Stimulated activated CD4-positive, alpha-beta T cell treated with anti-CD3 and anti-CD28 coated beads, Interleukin-4, amount 100 ng/mL, for 24 hours (primary cell): ENCODE data around the gene TTC8.
"Not testable (repeated sequence)": the region's sequence is repeated elsewhere in the genome, so short reads cannot be mapped to it uniquely, and the experiment has no call there.

Source experiments
- DNase-seq: peaks from one replicate; pipeline ENCODE4 v3.0.0-alpha.2; 2020

Gene TTC8

DNA sequence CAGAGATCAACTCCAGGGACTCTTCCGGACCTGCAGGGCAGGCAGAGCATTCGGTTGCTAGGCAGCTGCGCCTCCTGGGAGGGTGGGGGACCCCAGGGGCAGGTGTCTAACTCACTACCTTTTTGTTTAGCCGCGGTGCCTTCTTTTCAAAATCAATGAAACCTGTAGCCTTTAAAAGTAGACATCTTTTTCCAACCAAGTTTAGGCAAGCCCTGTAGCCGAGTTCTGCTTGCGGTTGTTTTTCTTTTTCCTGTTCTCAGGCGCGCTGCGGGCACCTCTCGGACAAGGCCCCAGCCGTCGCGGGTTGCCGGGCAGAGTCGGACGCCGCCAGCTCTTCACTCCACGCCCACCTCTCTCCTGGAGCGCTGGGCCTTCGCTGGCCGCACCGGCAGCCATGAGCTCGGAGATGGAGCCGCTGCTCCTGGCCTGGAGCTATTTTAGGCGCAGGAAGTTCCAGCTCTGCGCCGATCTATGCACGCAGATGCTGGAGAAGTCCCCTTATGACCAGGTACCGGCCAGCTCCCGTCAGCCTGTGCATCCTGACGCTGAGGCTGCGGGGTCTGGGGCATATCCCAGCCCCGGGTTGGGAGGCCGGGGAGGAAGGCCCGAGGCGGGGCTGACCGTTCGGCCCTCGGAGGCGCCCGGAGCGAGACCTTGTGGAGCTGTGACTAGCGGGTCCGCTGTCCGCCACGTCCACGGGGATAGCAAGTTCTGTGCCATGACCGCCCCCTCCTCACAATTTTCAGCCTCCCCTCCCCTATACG is at the start of gene TTC8:
Gene TTC8 (plus strand): TSS at position 338 of the 764 bp plus-strand sequence. CDS start 57 bp downstream, at position 395.
- peak; percentile 84 for DNase-seq

DNA sequence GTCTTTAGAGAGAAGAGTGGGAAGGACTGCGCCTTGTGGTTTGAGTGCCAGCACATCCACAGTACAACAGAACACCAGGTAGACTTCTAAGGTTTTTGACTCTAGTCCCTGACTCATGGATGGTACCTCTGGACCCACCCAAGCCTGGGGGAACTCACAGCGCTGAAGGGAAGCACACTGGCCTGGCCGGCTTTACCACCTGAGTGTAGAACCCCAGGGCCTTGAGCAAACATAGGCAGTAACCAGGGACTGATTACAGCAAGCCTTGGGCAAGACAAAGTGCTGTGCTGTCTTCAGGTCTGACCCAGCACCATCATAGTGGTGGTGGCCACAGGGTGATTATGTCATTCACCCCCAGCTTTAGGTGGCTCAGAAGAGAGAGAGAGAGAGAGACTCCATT is 48.9 kb upstream of the TTC8 start:
- DNase-seq = no peak

DNA sequence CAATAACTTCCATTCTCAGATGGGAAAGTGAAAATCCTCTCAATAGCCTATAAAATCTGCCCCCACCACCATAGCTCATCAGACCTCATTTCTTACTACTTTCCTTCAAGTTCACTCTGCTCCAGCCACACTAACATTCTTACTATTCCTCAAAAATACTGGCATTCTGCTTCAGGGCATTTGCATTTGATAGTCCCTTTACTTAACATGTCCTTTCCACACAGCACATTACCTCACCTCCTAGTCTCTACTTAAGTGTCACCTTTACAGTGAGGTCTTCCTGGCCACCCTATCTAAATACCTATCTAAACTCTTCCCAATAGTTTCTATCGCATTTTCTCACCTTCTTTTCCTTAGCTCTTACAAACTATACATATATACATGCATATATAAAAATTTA is 38.5 kb upstream of the TTC8 start:
- DNase-seq = no peak

DNA sequence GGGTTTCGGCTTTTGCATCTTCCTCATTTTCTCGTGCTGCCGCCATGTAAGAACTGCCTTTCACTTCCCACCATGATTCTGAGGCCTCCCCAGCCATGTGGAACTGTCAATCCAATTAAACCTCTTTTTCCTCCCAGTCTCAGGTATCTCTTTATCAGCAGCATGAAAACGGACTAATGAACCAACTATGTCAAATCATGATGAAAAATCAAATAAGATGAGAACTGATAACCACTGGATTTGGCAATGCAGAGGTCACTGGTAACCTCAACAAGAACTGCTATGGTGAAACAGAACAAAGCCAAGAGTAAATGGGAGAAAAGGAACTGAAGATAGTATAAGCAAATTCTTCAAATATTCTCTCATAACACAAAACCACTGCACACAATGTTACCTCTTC is 37.7 kb upstream of the TTC8 start:
- no peak for DNase-seq

DNA sequence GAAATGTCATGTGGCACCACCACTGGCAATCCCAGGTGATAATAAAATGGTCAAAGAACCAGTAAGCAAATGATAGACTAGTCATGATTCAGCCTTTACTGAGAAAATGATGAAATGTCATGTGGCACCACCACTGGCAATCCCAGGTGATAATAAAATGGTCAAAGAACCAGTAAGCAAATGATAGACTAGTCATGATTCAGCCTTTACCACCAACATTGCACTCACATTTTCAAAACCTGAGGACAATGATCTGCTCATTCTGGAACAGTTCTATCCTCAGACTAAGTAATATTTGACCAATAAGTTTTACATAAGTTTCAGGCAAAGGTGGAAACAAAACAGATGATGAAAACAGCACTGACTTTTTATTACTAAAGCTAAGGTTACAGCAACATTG is 34.9 kb upstream of the TTC8 start:
- not testable (repeated sequence) for DNase-seq

DNA sequence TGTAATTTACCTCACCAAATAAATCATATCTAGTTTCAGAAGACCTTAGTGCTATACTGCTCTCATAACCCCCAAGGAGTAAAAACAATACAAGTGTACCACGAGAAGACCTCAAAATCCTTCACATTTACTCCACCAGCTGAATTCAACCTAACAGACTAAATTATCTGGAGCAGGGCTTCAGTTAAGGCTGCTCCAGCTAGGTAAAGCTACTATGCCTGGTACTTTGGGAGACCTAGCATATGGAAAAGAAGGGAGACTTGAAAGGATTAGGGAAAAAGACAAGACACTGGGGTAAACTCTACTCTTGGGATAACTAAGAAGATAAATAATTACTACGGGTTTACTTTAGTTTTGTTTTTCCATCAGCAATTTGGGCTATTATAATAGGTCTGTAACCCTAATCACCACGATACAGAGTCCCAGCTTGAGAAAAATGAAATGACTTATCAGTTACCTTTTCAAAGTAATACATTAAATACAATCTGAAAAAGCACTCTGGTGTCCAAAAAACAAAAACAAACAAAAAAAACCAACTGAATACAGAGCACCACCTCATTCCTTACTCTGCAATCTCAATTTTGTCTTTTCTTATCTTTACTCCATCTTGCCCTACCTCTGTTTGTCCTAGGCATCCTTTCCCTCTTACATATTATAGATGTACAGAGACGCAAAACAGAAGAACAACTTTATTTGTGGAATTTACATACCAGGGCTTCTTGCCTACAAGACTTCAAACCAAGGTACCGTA is 33.8 kb upstream of the TTC8 start:
- no peak for DNase-seq

DNA sequence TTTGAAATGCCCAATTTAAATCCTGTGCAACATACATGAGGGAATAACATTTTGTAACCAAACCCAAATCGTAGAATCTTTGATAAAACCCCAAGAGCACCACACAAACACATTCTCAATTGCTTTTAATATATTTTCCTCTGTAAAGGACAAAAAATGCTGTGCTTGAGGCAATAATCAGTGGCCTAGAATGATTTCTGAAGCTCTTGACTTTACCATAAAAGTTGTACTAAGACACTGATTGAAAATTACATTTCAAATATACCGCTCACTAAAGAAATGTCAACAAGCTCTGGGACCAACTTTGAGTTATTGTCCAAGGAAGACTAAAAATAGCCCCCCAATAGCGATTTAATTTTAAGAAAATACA is 33.2 kb upstream of the TTC8 start:
- no peak for DNase-seq

DNA sequence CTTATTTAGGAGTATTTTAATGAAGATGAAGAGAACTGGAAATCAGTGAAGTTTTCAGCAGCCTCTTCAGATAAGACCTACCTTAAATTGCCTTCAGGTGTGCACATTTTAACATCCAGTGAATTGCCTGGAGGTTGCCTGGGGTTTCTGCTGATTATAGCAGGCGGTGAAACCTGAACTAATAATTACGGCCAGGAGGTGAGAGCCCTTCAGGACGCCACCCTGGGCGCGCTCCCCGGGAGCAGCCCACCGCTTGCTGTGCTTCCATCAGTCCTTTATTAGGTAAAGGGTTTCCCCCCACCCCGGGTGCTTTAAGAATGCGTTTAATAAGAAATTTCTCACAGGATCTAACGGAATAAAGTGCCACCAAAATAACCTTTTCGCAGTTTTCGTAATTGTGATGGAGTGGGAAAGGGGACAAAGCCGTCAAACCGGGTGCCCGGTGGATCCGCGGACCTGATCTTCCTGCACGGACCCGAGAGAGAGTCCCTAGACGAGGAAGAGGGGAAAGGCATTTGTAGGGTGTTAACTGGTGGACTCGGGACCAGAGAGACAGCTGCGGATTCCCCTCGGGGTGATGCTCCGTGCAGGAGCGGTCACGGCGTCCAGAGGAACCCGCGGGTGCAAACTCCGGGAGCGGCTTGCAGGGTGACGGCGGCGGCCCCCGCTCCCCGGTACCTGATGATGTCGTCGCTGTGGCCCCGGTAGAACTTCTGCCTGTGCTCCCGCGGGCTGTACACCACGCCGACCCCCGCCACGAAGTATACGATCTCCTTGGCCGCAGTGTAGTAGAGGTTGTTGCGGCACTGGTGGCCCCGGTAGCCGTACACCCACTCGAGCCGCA is 32.6 kb upstream of the TTC8 start:
- DNase-seq = peak; percentile 25

DNA sequence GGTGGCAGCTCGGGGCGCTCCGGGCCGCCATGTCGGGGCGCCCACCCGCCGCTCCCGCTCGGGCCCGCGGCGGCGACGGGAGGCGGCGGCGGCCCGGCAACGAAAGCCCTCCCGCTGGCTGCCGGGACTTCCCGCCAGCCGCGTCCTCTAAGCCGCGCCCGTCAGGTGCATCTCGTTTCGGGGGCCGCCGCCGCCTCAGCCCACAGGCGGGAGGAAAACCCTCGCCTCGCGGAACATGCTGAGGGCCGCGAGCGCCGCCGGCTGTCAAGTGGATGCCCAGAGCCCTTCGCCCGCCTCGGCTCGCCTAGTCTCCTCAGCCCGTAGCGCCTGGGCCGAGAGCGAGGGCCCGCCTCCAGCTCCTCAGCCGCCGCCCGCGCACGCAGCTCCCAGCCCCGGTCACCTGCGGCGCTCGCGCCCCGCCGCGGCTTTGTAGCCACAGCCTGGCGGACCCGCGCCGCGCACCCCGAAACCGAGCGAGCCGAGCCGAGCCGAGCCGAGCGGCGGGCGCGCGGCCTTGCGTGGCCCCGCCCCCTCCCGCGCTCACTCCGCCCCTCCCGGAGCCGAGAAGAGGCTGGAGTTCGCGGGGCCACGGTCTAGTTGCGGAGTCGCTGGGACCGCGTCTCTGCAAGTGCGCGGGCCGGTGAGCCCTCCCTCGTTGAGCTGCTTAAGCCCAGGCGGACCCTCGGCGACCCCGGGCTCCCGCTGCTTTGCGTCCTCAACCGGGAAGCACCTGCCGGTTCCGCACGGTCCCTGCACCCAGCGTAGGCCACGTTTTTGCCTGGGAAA is 31.8 kb upstream of the TTC8 start, which contains the start of gene EML5:
Gene EML5 (minus strand): TSS at position 481 of the 786 bp plus-strand sequence. CDS start 450 bp downstream, at position 31.
- DNase-seq = peak; percentile 81

DNA sequence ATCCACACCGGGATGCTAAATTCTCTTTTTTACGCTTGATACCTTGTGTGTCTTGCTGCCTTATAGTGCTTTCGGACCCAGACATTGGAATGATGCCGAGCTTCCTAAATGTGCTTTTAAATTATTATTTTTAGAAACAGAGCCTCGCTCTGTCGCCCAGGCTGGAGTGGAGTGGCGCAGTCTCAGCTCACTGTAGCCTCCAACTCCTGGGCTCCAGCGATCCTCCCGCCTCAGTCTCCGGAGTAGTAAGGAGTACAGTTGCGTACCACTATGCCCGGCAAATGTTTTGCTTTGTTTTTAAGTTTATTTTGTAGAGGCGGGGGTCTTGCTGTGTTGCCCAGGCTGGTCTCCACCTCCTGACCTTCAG is 31.2 kb upstream of the TTC8 start:
- no peak for DNase-seq

DNA sequence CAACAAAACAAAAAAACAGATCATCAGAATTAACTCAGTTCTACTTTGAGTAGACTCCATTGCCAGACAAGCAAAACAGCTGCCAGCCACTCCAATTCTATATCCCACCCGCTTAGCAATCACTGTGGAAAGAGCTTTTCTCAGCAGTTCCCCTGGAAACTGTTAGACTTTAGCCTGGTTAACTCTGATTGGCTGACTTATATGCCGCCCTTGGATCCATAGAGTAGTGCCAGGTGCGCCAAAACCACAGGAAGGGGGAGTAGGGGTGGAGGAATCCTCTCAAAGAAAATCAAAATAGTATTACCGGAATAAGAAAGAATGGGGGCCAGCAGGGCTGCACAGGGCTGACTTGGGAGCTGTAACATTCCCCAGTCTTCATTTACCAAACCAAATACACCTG is 26.3 kb upstream of the TTC8 start:
- DNase-seq = no peak

DNA sequence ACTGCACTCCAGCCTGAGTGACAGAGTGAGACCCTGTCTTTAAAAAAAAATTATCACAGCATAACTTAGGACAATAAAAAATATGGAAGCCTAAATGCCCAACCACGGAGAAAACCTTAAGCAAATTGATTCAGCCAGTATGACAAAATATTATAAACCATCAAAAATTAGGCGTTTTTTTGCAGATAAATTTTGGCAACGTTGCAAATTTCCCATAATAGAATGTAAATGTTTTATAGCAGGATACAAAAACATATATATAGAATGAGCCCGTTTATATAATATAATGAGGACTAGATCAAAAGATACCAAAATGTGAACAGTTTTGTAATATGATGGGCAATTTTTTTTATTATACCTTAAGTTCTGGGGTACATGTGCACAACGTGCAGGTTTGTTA is 24.9 kb upstream of the TTC8 start:
- DNase-seq = no peak

DNA sequence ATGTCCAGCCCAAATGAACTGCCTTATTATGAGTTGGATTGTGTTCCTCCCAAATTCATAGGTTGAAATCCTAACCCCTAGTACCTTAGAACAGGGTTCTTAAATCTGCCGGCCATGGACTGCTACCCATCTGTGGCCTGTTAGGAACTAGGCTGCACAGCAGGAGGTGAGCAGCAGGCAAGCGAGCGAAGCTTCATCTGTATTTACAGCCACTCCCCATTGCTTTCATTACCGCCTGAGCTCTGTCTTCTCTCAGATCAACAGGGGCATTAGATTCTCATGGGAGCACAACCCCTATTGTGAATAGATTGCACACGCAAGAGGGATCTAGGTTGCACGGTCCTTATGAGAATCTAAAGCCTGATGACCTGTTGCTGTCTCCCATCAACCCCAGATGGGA is 21.9 kb upstream of the TTC8 start:
- DNase-seq = no peak

DNA sequence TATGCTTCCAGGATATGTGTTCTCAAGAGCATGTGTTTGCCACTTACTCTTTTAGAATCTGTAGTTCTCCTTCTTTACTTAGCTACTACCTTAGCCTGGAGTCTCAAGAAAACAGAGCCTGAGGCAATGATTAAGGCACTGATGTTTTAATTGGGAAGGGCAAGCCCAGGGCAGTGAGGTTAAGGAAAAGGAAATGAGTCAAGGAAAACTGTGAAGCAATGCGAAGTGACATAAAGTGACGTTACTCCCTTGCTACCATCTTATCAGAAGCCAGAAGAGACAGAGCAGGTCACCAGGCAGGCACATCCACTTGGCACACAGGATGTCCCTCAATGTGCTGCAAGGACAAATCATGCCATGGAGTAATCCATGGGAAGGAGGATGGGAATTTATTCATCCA is 20.4 kb upstream of the TTC8 start:
- DNase-seq = no peak

DNA sequence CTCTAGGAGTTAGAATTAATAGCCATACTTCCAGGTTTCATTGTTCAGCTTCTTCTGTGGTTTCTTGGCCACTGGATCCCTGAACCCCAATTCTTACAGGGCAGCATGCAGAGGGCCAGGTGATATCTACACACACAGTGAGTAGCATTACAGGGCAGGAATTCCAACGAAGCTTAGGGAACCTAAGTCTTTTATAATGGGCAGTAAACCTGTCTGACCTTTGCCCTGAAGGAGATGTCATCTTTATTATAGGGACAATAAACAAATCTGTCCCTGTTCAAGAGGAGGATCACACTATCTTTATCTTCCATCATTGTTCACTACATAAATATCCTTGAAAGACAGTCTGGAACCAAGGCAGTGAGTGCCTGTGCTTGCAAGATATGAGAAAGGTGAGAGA is 20.0 kb upstream of the TTC8 start:
- no peak for DNase-seq

DNA sequence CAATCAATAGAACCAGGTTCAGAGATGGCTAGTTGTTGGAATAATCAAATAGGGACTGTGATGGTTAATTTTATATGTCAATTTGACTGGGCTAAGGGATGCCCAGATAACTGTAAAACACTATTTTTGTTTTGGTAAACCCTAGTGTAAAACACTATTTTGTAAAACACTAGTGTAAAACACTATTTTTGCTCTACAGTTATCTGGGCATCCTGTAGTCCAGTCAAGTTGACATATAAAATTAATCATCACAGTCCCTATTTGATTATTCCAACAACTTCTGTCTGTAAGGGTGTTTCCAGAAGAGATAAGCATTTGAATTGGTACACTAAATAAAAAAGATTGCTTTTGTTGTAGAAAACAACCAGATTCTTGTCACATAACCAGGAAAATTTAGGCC is 16.1 kb upstream of the TTC8 start:
- no peak for DNase-seq

DNA sequence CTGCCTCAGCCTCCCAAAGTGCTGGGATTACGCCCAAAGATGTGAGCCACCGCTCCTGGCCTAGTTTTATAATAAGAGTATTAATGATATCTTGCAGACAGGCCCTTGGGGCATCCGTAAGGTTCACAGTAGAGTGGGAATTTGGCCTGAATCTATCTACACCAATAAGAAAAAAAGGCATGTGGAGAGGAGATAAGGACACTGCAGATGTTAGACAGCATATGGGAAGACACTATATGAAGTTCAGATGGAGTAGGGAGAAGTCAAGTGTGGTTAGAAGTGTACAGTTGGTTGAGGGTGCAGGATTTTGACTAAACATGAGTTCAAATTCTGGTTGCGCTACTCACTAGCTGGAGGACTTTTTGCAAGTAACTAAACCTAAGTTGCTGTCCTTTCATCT is 8.5 kb upstream of the TTC8 start:
- no peak for DNase-seq

DNA sequence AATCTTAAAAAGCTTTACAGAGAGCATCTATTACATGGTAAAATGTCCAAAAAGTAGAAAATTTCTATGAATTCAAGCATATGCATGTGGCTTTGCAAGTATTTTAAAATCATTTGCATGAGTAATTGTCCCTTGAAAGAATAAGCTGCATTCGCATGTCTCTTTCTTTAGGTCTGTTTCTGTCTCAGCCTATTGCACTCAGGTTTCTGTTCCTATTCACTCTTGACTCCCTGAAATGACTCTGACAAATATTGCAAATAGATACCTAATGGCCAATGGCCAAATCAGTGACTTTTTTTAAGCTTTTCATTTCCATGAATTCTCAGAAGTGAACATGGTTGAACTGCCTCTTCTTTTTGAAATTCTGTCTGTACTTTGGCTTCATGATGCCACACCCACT is 6.4 kb upstream of the TTC8 start:
- no peak for DNase-seq

DNA sequence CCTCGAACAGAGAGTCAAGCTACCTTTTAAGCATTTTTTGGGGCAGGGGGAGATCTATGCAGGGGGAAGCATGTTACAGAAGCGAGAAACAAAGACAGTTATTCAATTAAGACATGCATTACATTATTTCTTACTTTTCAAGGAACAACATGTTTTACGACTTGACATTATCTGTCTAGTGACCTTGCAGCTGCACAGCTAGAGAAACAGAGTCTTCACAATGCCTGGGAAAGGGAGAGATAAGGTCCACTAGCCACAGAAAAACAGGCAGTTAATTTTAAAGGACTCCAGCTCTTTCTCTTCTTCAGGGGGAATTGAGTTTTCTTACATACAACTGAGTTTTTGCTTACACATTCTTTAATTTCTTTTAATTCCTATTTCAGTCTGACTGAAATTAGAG is 4.8 kb upstream of the TTC8 start:
- DNase-seq = not testable (repeated sequence)

DNA sequence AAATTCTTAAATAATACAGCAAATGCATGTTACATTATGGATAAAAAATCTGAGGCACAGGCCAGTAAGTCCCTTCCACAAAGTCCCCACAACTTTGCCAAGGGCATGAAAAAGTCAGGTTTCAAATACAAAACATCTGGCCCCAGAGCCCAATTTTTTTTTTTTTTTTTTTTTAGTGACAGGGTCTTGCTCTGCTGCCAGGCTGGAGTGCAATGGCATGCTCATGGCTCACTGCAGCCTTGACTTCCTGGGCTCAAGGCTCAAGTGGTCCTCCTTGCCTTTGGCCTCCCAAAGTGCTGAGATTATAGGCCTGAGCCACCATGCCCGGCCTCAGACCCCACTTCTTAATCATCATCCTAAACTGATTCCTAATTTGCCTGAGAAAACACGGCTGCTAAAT is 3.1 kb upstream of the TTC8 start:
- DNase-seq = no peak

DNA sequence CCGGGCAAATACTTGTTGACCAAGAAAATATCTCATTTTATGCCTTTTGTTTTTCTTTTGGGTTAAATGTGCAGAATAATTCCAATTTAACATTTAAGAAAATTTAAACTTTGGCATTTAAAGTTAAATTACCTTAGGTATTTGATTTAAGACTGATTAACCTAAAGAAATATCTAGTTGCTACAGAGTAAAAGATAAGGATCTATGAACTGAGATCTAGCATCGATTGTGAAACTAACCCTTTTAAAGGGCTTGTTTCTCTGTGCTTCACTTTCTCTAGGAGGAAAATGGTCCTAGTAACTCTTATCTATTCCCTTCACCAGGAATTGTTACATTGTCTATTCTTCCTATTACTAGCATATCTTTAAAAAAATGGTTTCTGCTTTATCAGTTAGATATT is 2.6 kb upstream of the TTC8 start:
- DNase-seq = no peak

DNA sequence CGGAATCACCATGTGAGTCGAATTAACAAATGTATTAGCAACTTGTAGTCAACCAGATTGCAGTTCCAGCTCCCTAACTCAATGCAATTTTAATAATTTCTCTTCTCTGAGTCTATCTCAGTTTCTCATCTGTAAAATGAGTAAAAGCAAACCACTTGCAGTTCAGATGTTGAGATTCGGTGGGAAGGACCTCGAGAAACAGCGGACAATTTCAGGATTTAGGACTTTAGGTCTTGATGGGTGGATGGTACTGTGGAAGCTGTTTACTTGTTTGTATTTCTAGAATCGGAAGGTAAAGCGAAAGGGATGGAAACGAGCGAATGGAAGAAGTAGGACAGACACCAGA is 510 bp upstream of the TTC8 start:
- DNase-seq = no peak

DNA sequence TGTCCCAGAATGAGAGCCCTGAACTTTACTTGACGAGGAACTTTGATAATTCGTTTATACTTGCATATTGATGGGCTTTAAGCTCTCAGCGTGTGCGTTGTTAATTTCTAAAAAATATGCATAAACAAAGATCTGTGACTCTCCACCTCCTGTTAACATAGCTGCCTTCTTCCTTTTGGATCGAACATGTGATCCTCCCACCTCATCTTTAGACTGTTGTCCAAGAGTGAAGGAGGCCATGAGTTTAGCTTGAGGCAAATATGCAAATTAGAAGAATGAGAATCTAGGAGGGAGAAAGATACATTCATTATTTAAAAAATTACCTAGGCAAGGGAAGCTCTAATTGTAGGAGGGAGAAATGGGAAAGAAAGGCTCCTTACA is 617 bp downstream of the TTC8 start:
- DNase-seq = no peak
